ENCODE measurements around the gene F11R. TPM values are rescaled to one million over a fixed set of nuclear protein-coding genes. Genes with fewer than 3 reads are reported as not detected.

F11R gene
- total RNA-seq, 6 experiments from 2014 or later, result 0.05 to 0.38 (median 0.14) TPM; not detected in 2

GRCh38 chr1:161045736-161046604 lies 25.0 kb upstream of the F11R start, which contains the start of gene USF1:
Gene USF1 (minus strand): TSS chr1:161045977. CDS start chr1:161043275, 2,702 bp downstream.
- H3K4me3 Mint-ChIP-seq, result peak within 1 kb of the TSS; percentile 92
- peak within 1 kb of the TSS; percentile 98 for H3K27ac Mint-ChIP-seq
- peaks cover 33% of the 10 kb centered on the region for H3K36me3 Mint-ChIP-seq (ENCODE audit: low read depth)
- peaks cover 29% of the 10 kb centered on the region for H3K9me3 Mint-ChIP-seq
- H3K4me1 Mint-ChIP-seq (ENCODE audit: low read depth), result peaks cover 25% of the 10 kb centered on the region
- no peak for TF ChIP-seq CTCF (IDR thresholded peaks at IDR 0.05)
- H3K27me3 Mint-ChIP-seq (ENCODE audit: insufficient read depth), result peaks cover 10% of the 10 kb centered on the region
- peak; percentile 92 for DNase-seq

- DNase-seq, result peak; percentile 62
- TF ChIP-seq CTCF (IDR thresholded peaks at IDR 0.05), result no peak
- H3K4me3 Mint-ChIP-seq, result peak overlapping the region; percentile 92
- peak overlapping the region; percentile 98 for H3K27ac Mint-ChIP-seq
- H3K27me3 Mint-ChIP-seq (ENCODE audit: insufficient read depth), result peaks cover 10% of the 10 kb centered on the region
- H3K4me1 Mint-ChIP-seq (ENCODE audit: low read depth), result peaks cover 25% of the 10 kb centered on the region
- H3K9me3 Mint-ChIP-seq, result peaks cover 28% of the 10 kb centered on the region
- H3K36me3 Mint-ChIP-seq (ENCODE audit: low read depth), result peaks cover 33% of the 10 kb centered on the region
These were observed 24.2 kb upstream of the F11R start for GRCh38 chr1:161044908-161045735.

GRCh38 chr1:161044535-161044907 lies 23.6 kb upstream of the F11R start:
- peaks cover 10% of the 10 kb centered on the region for H3K27me3 Mint-ChIP-seq (ENCODE audit: insufficient read depth)
- peak overlapping the region; percentile 92 for H3K4me3 Mint-ChIP-seq
- H3K4me1 Mint-ChIP-seq (ENCODE audit: low read depth), result peaks cover 25% of the 10 kb centered on the region
- H3K9me3 Mint-ChIP-seq, result peaks cover 22% of the 10 kb centered on the region
- no peak for TF ChIP-seq CTCF (IDR thresholded peaks at IDR 0.05)
- peaks cover 33% of the 10 kb centered on the region for H3K36me3 Mint-ChIP-seq (ENCODE audit: low read depth)
- peak; percentile 32 for DNase-seq
- peak overlapping the region; percentile 98 for H3K27ac Mint-ChIP-seq

- Mint-ChIP-seq H3K36me3 (ENCODE audit: low read depth) (peaks cover 9% of the 10 kb centered on the region), H3K27me3 (ENCODE audit: insufficient read depth) (no peaks in the 10 kb centered on the region; the same call in 1 of the 2 replicates), H3K9me3 (no peaks in the 10 kb centered on the region), H3K4me1 (ENCODE audit: low read depth) (peaks cover 18% of the 10 kb centered on the region), H3K27ac (no peak overlapping the region), H3K4me3 (no peak overlapping the region)
- DNase-seq, result no peak
- no peak for TF ChIP-seq CTCF (IDR thresholded peaks at IDR 0.05)
These were observed 18.6 kb upstream of the F11R start for GRCh38 chr1:161039546-161039945.

- Mint-ChIP-seq H3K9me3 (no peaks in the 10 kb centered on the region), H3K27me3 (ENCODE audit: insufficient read depth) (no peaks in the 10 kb centered on the region; the same call in 1 of the 2 replicates), H3K4me3 (no peak overlapping the region), H3K4me1 (ENCODE audit: low read depth) (peaks cover 14% of the 10 kb centered on the region), H3K27ac (no peak overlapping the region), H3K36me3 (ENCODE audit: low read depth) (peaks cover 9% of the 10 kb centered on the region)
- TF ChIP-seq CTCF (IDR thresholded peaks at IDR 0.05), result no peak
- no peak for DNase-seq
These were observed 18.2 kb upstream of the F11R start for GRCh38 chr1:161039154-161039545.

Measured in HFFc6 (cell line).